Activated CD4-positive, alpha-beta memory T cell treated with anti-CD3 and anti-CD28 coated beads, Interleukin-2, amount 10 ng/mL, durations not matched to agents 7 days and 5 days (primary cell): ENCODE data around the gene TBC1D8. TPM values are rescaled to one million over a fixed set of nuclear protein-coding genes. Genes with fewer than 3 reads are reported as not detected.

ENCODE experiments used
- CTCF ChIA-PET: fragments of 350-600 bp; sonication (Branson Sonifier 250); formaldehyde crosslinking; loops from one replicate; lab custom pipeline; 2021; ENCODE audit warnings: antibody characterized with exemption, inconsistent platforms; lab: Charles Lee
- POLR2A ChIA-PET: fragments of 350-600 bp; sonication (Branson Sonifier 250); formaldehyde crosslinking; loops from one replicate; lab custom pipeline; 2021; ENCODE audit warnings: antibody characterized with exemption; lab: Charles Lee
- DNase-seq: peaks from one replicate; pipeline ENCODE4 v3.0.0-alpha.2; 2020
- H3K27ac Mint-ChIP-seq: one replicate; pipeline ENCODE4 v1.8.0; 2021; ENCODE audit warnings: mild to moderate bottlenecking, mixed read lengths
- H3K27me3 Mint-ChIP-seq: one replicate; pipeline ENCODE4 v1.8.0; 2021; ENCODE audit warnings: mixed read lengths
- H3K36me3 Mint-ChIP-seq: one replicate; pipeline ENCODE4 v1.8.0; 2021; ENCODE audit warnings: low read depth, mixed read lengths
- H3K4me1 Mint-ChIP-seq: one replicate; pipeline ENCODE4 v1.8.0; 2021; ENCODE audit warnings: mixed read lengths
- H3K4me3 Mint-ChIP-seq: one replicate; pipeline ENCODE4 v1.8.0; 2021; ENCODE audit warnings: mild to moderate bottlenecking, mixed read lengths
- H3K9me3 Mint-ChIP-seq: one replicate; pipeline ENCODE4 v1.8.0; 2021; ENCODE audit warnings: mixed read lengths
- total RNA-seq, 2 experiments: library from RNA; stranded (reverse); gene quantifications; one replicate each; pipeline ENCODE4 v1.2.3, GENCODE V29; 2021

Gene TBC1D8
- total RNA-seq, 2 experiments from 2014 or later, result 0.58 to 0.63 TPM

GRCh38 chr2:101111917-101112771, 39.0 kb downstream of the TBC1D8 start:
- H3K36me3 Mint-ChIP-seq, result no peaks in the 10 kb centered on the region
- H3K4me1 Mint-ChIP-seq, result no peaks in the 10 kb centered on the region
- H3K27me3 Mint-ChIP-seq, result no peaks in the 10 kb centered on the region
- ChIA-PET POLR2A (no interaction called here), CTCF (no interaction called here)
- H3K4me3 Mint-ChIP-seq, result no peak overlapping the region
- no peak overlapping the region for H3K27ac Mint-ChIP-seq
- DNase-seq, result no peak
- no peaks in the 10 kb centered on the region for H3K9me3 Mint-ChIP-seq

DNA sequence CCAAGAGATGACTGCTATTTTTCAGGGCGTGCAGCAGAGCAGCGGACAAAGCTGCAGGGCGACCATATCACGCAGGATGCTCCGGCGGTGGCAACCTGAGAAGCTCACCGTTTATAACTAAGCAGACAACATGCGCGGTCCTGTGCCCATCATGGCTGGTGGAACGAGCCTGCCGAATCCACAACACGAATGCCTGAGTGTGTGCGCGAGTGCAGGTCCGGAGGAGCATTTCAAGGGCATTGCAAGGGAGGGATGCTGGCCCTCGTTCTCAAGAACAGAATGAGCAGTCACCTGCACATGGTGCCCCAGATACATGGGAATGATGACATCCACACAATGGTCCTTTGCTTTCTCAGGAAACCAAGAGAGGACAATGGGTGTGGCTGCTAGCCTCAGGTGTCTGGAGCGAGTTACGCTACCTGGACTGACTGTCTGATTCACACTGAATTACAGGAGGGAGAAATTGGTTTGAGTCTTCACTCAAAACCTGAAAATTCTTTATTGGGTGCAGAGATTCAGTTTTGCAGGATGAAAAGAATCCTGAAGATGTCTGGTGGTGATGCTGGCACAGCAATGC, 39.8 kb downstream of the TBC1D8 start:
- Mint-ChIP-seq H3K4me3 (no peak overlapping the region), H3K27me3 (no peaks in the 10 kb centered on the region)

GRCh38 chr2:101109451-101110118, 41.6 kb downstream of the TBC1D8 start:
- H3K36me3 Mint-ChIP-seq, result no peaks in the 10 kb centered on the region
- POLR2A ChIA-PET, result no interaction called here
- H3K9me3 Mint-ChIP-seq, result no peaks in the 10 kb centered on the region
- no peaks in the 10 kb centered on the region for H3K27me3 Mint-ChIP-seq
- no peak overlapping the region for H3K27ac Mint-ChIP-seq
- no peak for DNase-seq
- CTCF ChIA-PET, result interaction anchor here (0.6 kb wide), 1 partner anchor 598 kb away, joined by 3 read pairs; no protein-coding TSS in a partner anchor
- H3K4me1 Mint-ChIP-seq, result no peaks in the 10 kb centered on the region
- no peak overlapping the region for H3K4me3 Mint-ChIP-seq

More for the DNA sequence above, 39.8 kb downstream of the TBC1D8 start:
- DNase-seq, result no peak
- ChIA-PET CTCF (no interaction called here), POLR2A (no interaction called here)
- Mint-ChIP-seq H3K9me3 (no peaks in the 10 kb centered on the region), H3K27ac (no peak overlapping the region), H3K4me1 (no peaks in the 10 kb centered on the region), H3K36me3 (no peaks in the 10 kb centered on the region)

GRCh38 chr2:101108357-101108756, 42.8 kb downstream of the TBC1D8 start:
- H3K4me3 Mint-ChIP-seq, result no peak overlapping the region
- no peak overlapping the region for H3K27ac Mint-ChIP-seq
- POLR2A ChIA-PET, result no interaction called here
- no peaks in the 10 kb centered on the region for H3K36me3 Mint-ChIP-seq
- H3K9me3 Mint-ChIP-seq, result no peaks in the 10 kb centered on the region
- CTCF ChIA-PET, result no interaction called here
- no peaks in the 10 kb centered on the region for H3K27me3 Mint-ChIP-seq
- no peaks in the 10 kb centered on the region for H3K4me1 Mint-ChIP-seq
- DNase-seq, result no peak

DNA sequence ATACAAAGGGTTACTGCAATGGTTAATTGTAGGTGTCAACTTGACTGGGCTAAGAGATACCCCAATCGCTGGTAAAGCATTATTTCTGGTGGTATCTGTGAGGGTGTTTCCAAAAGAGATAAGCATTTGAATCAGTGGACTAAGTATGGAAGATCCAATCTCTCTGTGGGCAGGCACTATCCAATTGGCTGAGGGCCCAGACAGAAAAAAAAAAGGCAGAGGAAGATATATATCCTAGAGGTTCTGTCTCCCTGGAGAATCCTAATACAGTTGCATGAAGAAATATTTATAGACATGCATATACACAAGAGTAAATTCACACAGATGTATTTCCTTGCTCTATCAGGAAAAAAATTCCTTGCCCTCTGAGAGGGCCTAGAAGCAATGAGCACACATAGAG, 43.9 kb downstream of the TBC1D8 start:
- ChIA-PET CTCF (no interaction called here), POLR2A (no interaction called here)
- Mint-ChIP-seq H3K27ac (no peak overlapping the region), H3K4me3 (no peak overlapping the region), H3K9me3 (no peaks in the 10 kb centered on the region), H3K27me3 (no peaks in the 10 kb centered on the region), H3K4me1 (no peaks in the 10 kb centered on the region), H3K36me3 (no peaks in the 10 kb centered on the region)
- no peak for DNase-seq

GRCh38 chr2:101106453-101107181, 44.6 kb downstream of the TBC1D8 start:
- POLR2A ChIA-PET, result no interaction called here
- Mint-ChIP-seq H3K36me3 (no peaks in the 10 kb centered on the region), H3K27ac (no peak overlapping the region), H3K9me3 (peaks cover 1% of the 10 kb centered on the region), H3K4me3 (no peak overlapping the region), H3K4me1 (no peaks in the 10 kb centered on the region), H3K27me3 (no peaks in the 10 kb centered on the region)
- CTCF ChIA-PET, result no interaction called here
- no peak for DNase-seq

DNA sequence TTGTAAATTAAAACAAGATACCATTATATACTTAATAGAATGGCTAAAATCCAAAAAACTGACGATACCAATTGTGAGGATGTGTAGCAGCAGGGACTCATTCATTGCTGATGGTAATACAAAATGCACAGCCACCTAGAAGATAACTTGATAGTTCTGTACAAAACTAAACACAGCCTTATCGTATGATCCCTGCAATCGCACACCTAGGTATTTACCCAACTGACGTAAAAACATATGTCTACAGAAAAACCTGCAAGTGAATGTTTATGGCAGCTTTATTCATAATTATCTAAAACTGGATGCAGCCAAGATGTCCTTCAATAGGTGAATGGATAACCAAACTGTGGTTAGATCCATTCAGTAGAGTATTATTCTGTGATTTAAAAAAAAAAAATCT, 45.5 kb downstream of the TBC1D8 start:
- CTCF ChIA-PET, result no interaction called here

DNA sequence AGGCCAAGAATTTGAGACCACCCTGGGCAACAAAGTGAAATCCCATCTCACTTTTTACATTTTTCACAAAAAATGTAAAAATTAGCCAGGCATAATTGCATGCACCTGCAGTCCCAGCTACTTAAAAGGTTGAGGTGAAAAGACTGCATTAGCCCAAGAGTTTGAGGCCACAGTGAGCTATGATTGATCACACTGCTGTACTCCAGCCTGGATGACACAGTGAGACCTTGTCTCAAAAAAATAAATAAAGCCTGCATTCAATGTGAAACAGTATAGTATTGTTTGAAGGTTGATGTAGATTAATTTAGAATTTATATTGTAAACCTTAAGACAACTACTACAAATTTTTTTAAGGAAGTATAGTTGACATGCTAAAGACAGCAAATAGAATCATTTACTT, 53.5 kb downstream of the TBC1D8 start:
- CTCF ChIA-PET, result no interaction called here
- DNase-seq, result no peak
- Mint-ChIP-seq H3K4me1 (no peaks in the 10 kb centered on the region), H3K9me3 (peaks cover 17% of the 10 kb centered on the region), H3K27me3 (peaks cover 27% of the 10 kb centered on the region), H3K27ac (no peak overlapping the region), H3K4me3 (no peak overlapping the region), H3K36me3 (peaks cover 3% of the 10 kb centered on the region)
- POLR2A ChIA-PET, result no interaction called here

More for the DNA sequence above, 45.5 kb downstream of the TBC1D8 start:
- Mint-ChIP-seq H3K27ac (no peak overlapping the region), H3K9me3 (peaks cover 3% of the 10 kb centered on the region), H3K27me3 (peaks cover 3% of the 10 kb centered on the region), H3K4me3 (no peak overlapping the region), H3K4me1 (no peaks in the 10 kb centered on the region), H3K36me3 (no peaks in the 10 kb centered on the region)
- DNase-seq, result no peak
- POLR2A ChIA-PET, result no interaction called here

GRCh38 chr2:101096619-101097142, 54.5 kb downstream of the TBC1D8 start:
- no peaks in the 10 kb centered on the region for H3K4me1 Mint-ChIP-seq
- peaks cover 3% of the 10 kb centered on the region for H3K36me3 Mint-ChIP-seq

DNA sequence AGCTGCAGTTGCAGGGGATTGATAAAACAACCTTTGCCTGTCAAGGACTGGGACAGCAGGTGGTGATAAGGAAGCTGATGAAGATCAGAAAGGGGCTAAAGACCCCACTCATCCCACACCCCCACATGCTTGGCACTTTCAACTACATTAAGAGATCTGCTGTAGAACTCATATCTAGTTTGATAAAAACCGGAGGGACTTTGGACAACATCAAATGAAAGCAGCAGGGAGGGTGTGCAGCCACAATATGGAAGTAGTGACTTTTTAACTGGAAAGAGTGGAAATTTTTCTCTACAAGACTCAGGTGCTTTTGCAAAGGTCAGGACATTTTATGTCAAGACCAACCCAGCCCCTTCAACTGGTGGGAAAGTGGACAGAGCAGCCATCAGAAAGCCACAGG, 56.8 kb downstream of the TBC1D8 start:
- no peak overlapping the region for H3K27ac Mint-ChIP-seq
- H3K4me1 Mint-ChIP-seq, result no peaks in the 10 kb centered on the region
- CTCF ChIA-PET, result no interaction called here
- H3K27me3 Mint-ChIP-seq, result peaks cover 18% of the 10 kb centered on the region
- peaks cover 12% of the 10 kb centered on the region for H3K9me3 Mint-ChIP-seq
- no peak overlapping the region for H3K4me3 Mint-ChIP-seq
- H3K36me3 Mint-ChIP-seq, result peaks cover 3% of the 10 kb centered on the region
- DNase-seq, result no peak
- POLR2A ChIA-PET, result no interaction called here

More at GRCh38 chr2:101096619-101097142, 54.5 kb downstream of the TBC1D8 start:
- Mint-ChIP-seq H3K27ac (no peak overlapping the region), H3K4me3 (no peak overlapping the region), H3K27me3 (peaks cover 27% of the 10 kb centered on the region), H3K9me3 (peaks cover 17% of the 10 kb centered on the region)
- DNase-seq, result no peak
- CTCF ChIA-PET, result no interaction called here
- POLR2A ChIA-PET, result no interaction called here

DNA sequence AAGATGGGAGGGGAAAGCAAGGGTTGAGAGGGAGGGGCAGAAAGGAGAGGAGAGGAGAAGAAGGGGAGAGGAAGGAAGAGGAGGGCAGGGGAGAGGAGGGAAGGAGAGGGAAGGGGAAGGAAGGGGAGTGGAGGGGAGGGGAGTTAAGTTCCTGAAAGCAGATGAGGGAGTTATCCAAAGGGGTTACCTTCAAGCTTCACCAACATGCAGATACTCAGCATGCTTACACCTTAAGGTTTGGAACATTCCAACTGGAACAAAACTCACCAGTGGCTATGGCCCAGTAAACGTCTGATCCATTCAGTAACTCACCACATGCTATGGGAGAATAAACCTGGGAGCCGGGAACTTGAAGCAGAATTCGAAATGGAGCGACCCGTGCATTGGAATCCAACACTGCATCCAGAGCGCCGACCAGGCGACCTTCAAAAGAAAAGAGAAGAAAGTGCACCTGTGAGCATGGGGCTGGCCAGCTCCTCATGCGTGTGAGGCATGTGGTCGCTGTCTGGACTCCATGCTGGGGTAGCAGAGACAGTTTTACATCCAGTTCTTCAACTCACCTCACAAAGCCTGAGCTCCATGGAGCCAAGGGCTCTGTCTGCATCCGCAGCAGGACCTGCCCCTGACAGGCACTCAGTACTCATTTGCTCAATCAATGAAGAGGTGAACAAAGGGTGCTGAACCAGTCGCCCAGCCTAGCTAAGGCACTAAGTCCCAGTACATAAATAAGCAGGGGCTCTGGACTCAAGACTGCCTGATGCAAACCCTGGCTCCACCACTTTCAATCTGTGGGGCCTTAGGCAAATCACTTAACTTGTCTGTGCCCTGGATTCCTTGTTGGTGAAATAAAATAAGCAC, 61.0 kb downstream of the TBC1D8 start:
- Mint-ChIP-seq H3K4me1 (peaks cover 4% of the 10 kb centered on the region), H3K27me3 (peaks cover 3% of the 10 kb centered on the region), H3K36me3 (no peaks in the 10 kb centered on the region), H3K4me3 (no peak overlapping the region), H3K27ac (no peak overlapping the region), H3K9me3 (no peaks in the 10 kb centered on the region)
- DNase-seq, result no peak
- ChIA-PET POLR2A (no interaction called here), CTCF (interaction anchor here (0.6 kb wide), 1 partner anchor 134 kb away, joined by 3 read pairs; no protein-coding TSS in a partner anchor)

- Mint-ChIP-seq H3K4me3 (no peak overlapping the region), H3K27me3 (peaks cover 3% of the 10 kb centered on the region), H3K36me3 (no peaks in the 10 kb centered on the region), H3K4me1 (peaks cover 4% of the 10 kb centered on the region), H3K9me3 (no peaks in the 10 kb centered on the region), H3K27ac (no peak overlapping the region)
- POLR2A ChIA-PET, result no interaction called here
- no peak for DNase-seq
- CTCF ChIA-PET, result interaction anchor here (0.6 kb wide), 1 partner anchor 134 kb away, joined by 3 read pairs; no protein-coding TSS in a partner anchor
These were observed 61.8 kb downstream of the TBC1D8 start for GRCh38 chr2:101089419-101089818.
